K562 (cell line): Measurements from ENCODE around the gene CSRP2. TPM values are rescaled to one million over a fixed set of nuclear protein-coding genes. Genes with fewer than 3 reads are reported as not detected.

Source experiments
- ATAC-seq: fragments of 200-7000 bp; cut with Tn5 transposase; 3 replicates; pipeline ENCODE4 v1.9.1; 2020; ENCODE audit warnings: moderate library complexity
- BruUV-seq: library from RNA; stranded (reverse); fragments of 400-500 nt; replicated peaks from 2 replicates; lab custom pipeline; 2021; lab: Mats Ljungman, UMichigan
- CTCF ChIA-PET: fragments of 300-600 bp; formaldehyde crosslinking; extraction: SDS; loops from one replicate; lab custom pipeline; 2021; ENCODE audit warnings: low intra/inter-chr PET ratio; lab: Yijun Ruan, JAX
- POLR2A ChIA-PET: fragments of 300-600, 350-650 bp; sonication (Branson Sonifier 250); formaldehyde crosslinking; extraction: SDS; loops from one replicate; lab custom pipeline; 2021; ENCODE audit warnings: antibody characterized with exemption, inconsistent platforms; lab: Yijun Ruan, JAX
- DNase-seq, 4 experiments: peaks; one replicate each; pipeline versions ENCODE4 v3.0.0 to v3.0.0-alpha.2; 2011 to 2018; ENCODE audit warnings: low spot score in 3 of 4, mixed read lengths in 3 of 4; ENCODE audit errors: extremely low read depth in 1 of 4
- FAIRE-seq: peaks from 2 replicates; lab custom pipeline; 2011; peaks lifted over from hg19 to GRCh38; lab: Jason Lieb, UNC
- H2AFZ ChIP-seq: 2 replicates; pipeline ENCODE4 v1.6.0; 2011; ENCODE audit warnings: low read depth, low read length, control low read depth, inconsistent platforms
- H3K27ac ChIP-seq: fragments of 200-600 bp; 3 replicates; pipeline ENCODE4 v1.8.0; 2011; ENCODE audit warnings: low read depth, mild to moderate bottlenecking, control low read depth, inconsistent platforms, low read length, moderate library complexity, mixed read lengths; ENCODE audit errors: extremely low read depth
- H3K27me3 ChIP-seq, 2 experiments: fragments of 300-600 bp in 1 of 2; 2 replicates in 1 of 2; 3 replicates in 1 of 2; pipeline versions ENCODE4 v1.6.0 to v1.8.0; 2011; ENCODE audit warnings: inconsistent platforms in 2 of 2, low read length in 2 of 2, mild to moderate bottlenecking in 1 of 2, mixed read lengths in 1 of 2, moderate library complexity in 1 of 2; ENCODE audit not compliant: control insufficient read depth in 2 of 2, insufficient read depth in 2 of 2
- H3K36me3 ChIP-seq: fragments of 300-600 bp; 3 replicates; pipeline ENCODE4 v1.8.0; 2011; ENCODE audit warnings: mild to moderate bottlenecking, low read length, inconsistent platforms; ENCODE audit not compliant: control insufficient read depth, insufficient read depth
- H3K4me1 ChIP-seq, 2 experiments: fragments of 200-600 bp in 1 of 2; replicated peaks in 1 of 2; 2 replicates in 1 of 2; 3 replicates in 1 of 2; pipeline versions ENCODE4 v1.5.1 to v1.8.0; 2011; ENCODE audit warnings: inconsistent platforms in 2 of 2, low read length in 2 of 2, mild to moderate bottlenecking in 1 of 2, mixed read lengths in 1 of 2, moderate library complexity in 1 of 2; ENCODE audit not compliant: control insufficient read depth in 2 of 2, insufficient read depth in 2 of 2
- H3K4me2 ChIP-seq: 2 replicates; pipeline ENCODE4 v1.6.1; 2011; ENCODE audit warnings: low read length, control low read depth, inconsistent platforms, mixed read lengths; ENCODE audit not compliant: insufficient read depth
- H3K4me3 ChIP-seq: fragments of 200-600 bp; sonication (generic), shearing (Covaris generic); 2 replicates; pipeline ENCODE4 v1.5.1; 2016; ENCODE audit warnings: control low read depth, inconsistent platforms
- H3K79me2 ChIP-seq: fragments of 200-600 bp; 3 replicates; pipeline ENCODE4 v1.8.0; 2011; ENCODE audit warnings: low read length, inconsistent platforms; ENCODE audit not compliant: control insufficient read depth, insufficient read depth
- H3K9ac ChIP-seq, 2 experiments: 2 replicates each; pipeline versions ENCODE4 v1.6.0 to v1.6.1; 2011; ENCODE audit warnings: low read depth in 2 of 2, low read length in 2 of 2, control low read depth in 1 of 2, inconsistent platforms in 1 of 2, mild to moderate bottlenecking in 1 of 2, mixed read lengths in 1 of 2; ENCODE audit not compliant: insufficient read depth in 1 of 2
- H3K9me1 ChIP-seq: one replicate; pipeline ENCODE4 v1.6.0; 2011; ENCODE audit warnings: inconsistent platforms, mild to moderate bottlenecking, low read length, moderate library complexity; ENCODE audit not compliant: control insufficient read depth, insufficient read depth
- H3K9me3 ChIP-seq: replicated peaks from 2 replicates; pipeline ENCODE4 v1.5.1; 2011; ENCODE audit warnings: low read depth, low read length, inconsistent platforms; ENCODE audit not compliant: control insufficient read depth, insufficient read depth
- H4K20me1 ChIP-seq: replicated peaks from 2 replicates; pipeline ENCODE4 v1.6.1; 2011; ENCODE audit warnings: low read length, inconsistent platforms, mixed read lengths; ENCODE audit not compliant: control insufficient read depth, insufficient read depth
- BACH1 ChIP-seq: fragments of 200-800 bp; sonication (Bioruptor generic); IDR thresholded peaks from 2 replicates; pipeline ENCODE4 v1.6.1; 2016; ENCODE audit warnings: missing genetic modification characterization, missing compliant biosample characterization
- CEBPB ChIP-seq: fragments of 450-650 bp; IDR thresholded peaks from 2 replicates; pipeline ENCODE4 v1.6.1; 2016; ENCODE audit warnings: missing genetic modification characterization, missing compliant biosample characterization
- EGR1 ChIP-seq: fragments of 450-650 bp; conservative IDR thresholded peaks from 2 replicates; pipeline ENCODE4 v1.6.1; 2017; ENCODE audit warnings: mild to moderate bottlenecking
- ERF ChIP-seq: fragments of 450-650 bp; formaldehyde crosslinking; IDR thresholded peaks from 2 replicates; pipeline ENCODE4 v1.4.0; 2020; ENCODE audit warnings: mild to moderate bottlenecking, mixed read lengths
- FOS ChIP-seq: IDR thresholded peaks from 3 replicates; pipeline ENCODE4 v1.6.1; 2011; ENCODE audit not compliant: insufficient read length; ENCODE audit errors: extremely low read depth
- KAT2B ChIP-seq: IDR thresholded peaks from one replicate; pipeline ENCODE4 v1.6.1; 2012; ENCODE audit warnings: low read depth, mild to moderate bottlenecking, control low read depth, inconsistent platforms, low read length, moderate library complexity
- NFIX ChIP-seq: fragments of 250-450 bp; sonication (Bioruptor Pico); IDR thresholded peaks from 2 replicates; pipeline ENCODE4 v1.4.0; 2020; ENCODE audit warnings: low read depth, mild to moderate bottlenecking, moderate library complexity
- NFYB ChIP-seq: IDR thresholded peaks from 2 replicates; pipeline ENCODE4 v1.6.1; 2011; ENCODE audit warnings: mild to moderate bottlenecking, moderate library complexity; ENCODE audit not compliant: insufficient read length; ENCODE audit errors: extremely low read depth
- PHF21A ChIP-seq: fragments of 450-650 bp; IDR thresholded peaks from 2 replicates; pipeline ENCODE4 v1.6.1; 2017; ENCODE audit warnings: low read depth, borderline replicate concordance
- RBM34 ChIP-seq: fragments of 200-400 bp; formaldehyde crosslinking; IDR thresholded peaks from 2 replicates; pipeline ENCODE4 v1.6.1; 2018; ENCODE audit warnings: low read length, borderline replicate concordance; ENCODE audit not compliant: insufficient read depth
- RNF2 ChIP-seq: sonication (generic); IDR thresholded peaks from 2 replicates; pipeline ENCODE4 v1.6.1; 2016
- ZNF696 ChIP-seq: fragments of 250-450 bp; sonication (Bioruptor Pico); conservative IDR thresholded peaks from 2 replicates; pipeline ENCODE4 v1.4.0; 2020; ENCODE audit warnings: mild to moderate bottlenecking, moderate library complexity
- WGBS: fragments of 100-300 bp; shearing (Covaris generic); methylation state at CpG from one replicate; pipeline ENCODE4 v1.1.6; 2016; ENCODE audit warnings: low coverage, mixed read lengths; ENCODE audit not compliant: insufficient coverage; ENCODE audit errors: missing lambda C conversion rate; 5-methylcytosine and 5-hydroxymethylcytosine counted together
- in situ Hi-C: fragments of 300-500 bp; cut with MboI; formaldehyde crosslinking; loops from 4 replicates; pipeline ENCODE4 v1.15.0; 2018; ENCODE audit warnings: inconsistent platforms, mixed read lengths
- intact Hi-C: fragments of 100-400 bp; cut with micrococcal nuclease; formaldehyde crosslinking; loops from 2 replicates; pipeline ENCODE4 v1.14.2; 2022
- polyA plus RNA-seq, 8 experiments: library from polyadenylated mRNA; depleted of rRNA in 4 of 8; stranded (reverse) in 5 of 8; unstranded in 3 of 8; fragments of >200 nt; fragmentation: Nextera tagmentation in 2 of 8; fragmentation: Illumina TruSeq in 1 of 8; extraction: Ambion mirVana in 2 of 8; extraction: Trizol in 1 of 8; gene quantifications; 2 replicates each; pipeline versions ENCODE4 v1.2.1 to v1.2.3, GENCODE V29; 2011 to 2014; ENCODE audit warnings: inconsistent platforms in 1 of 8, missing spikeins in 1 of 8
- total RNA-seq, 7 experiments: library from RNA; depleted of rRNA in 6 of 7; stranded (reverse); fragments of >200 nt in 6 of 7; fragmentation: Illumina TruSeq in 2 of 7; extraction: Trizol in 2 of 7; gene quantifications; 2 replicates each; pipeline versions ENCODE4 v1.2.1 to v1.2.3, GENCODE V29; 2011 to 2021; ENCODE audit warnings: low replicate concordance in 1 of 7
- TF ChIP-seq, protein P1 (sequence below): fragments of 200-800 bp; sonication (Bioruptor generic); IDR thresholded peaks from 2 replicates; pipeline ENCODE4 v1.6.1; 2017; ENCODE audit warnings: missing genetic modification characterization, missing compliant biosample characterization
- TF ChIP-seq, protein P2 (sequence below): fragments of 150-350 bp; IDR thresholded peaks from 2 replicates; pipeline ENCODE4 v1.6.1; 2014; ENCODE audit warnings: low read depth, mild to moderate bottlenecking, low read length, borderline replicate concordance
- TF ChIP-seq, protein P3 (sequence below): IDR thresholded peaks from 3 replicates; pipeline ENCODE4 v1.6.1; 2011; ENCODE audit warnings: borderline replicate concordance, mild to moderate bottlenecking; ENCODE audit not compliant: insufficient read length, insufficient read depth
- TF ChIP-seq, protein P4 (sequence below): fragments of 450-650 bp; IDR thresholded peaks from 2 replicates; pipeline ENCODE4 v1.6.1; 2017; ENCODE audit warnings: mild to moderate bottlenecking, moderate library complexity

Gene CSRP2
- total and polyA plus RNA-seq, 9 of the 15 experiments (the other 6 are each of a cell fraction or from before 2014, with no cell fraction given) = 0.32 to 6.2 (median 2.3) TPM

DNA sequence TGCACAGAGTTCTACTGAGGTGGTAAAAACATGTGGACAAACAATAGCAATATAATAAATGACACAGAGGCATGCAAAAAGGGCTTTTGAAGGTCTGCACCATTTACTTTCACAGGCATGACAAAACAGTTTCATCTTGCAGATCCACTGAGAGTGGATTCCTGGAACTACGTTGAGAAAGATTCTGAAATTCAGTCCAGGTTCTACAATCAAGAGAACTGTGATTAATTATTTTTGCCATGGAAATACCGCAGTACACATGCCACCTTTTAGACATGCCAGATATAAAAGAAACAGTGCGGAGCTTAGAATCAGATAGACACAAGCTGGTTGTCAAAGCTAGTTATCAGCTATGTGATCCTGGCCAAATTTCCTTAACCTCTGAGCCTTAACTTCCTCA is 4.8 kb downstream of the CSRP2 start:
- DNase-seq (no peak), ATAC-seq (no peak), FAIRE-seq (no peak)
- H3K27me3 ChIP-seq = no peaks in the 10 kb centered on the region
- no peaks in the 10 kb centered on the region for H3K36me3 ChIP-seq
- in situ Hi-C loops (no loop called here), intact Hi-C loops (no loop called here)
- no peak overlapping the region for H2AFZ ChIP-seq
- POLR2A ChIA-PET = interaction anchor here (0.7 to 1.5 kb wide), 2 partner anchors 12 to 30 kb away, joined by 3 to 4 read pairs; no protein-coding TSS in a partner anchor
- CTCF ChIA-PET = interaction anchor here (1.0 kb wide), 1 partner anchor 51 kb away, joined by 3 read pairs; no protein-coding TSS in a partner anchor
- no peaks in the 10 kb centered on the region for H4K20me1 ChIP-seq
- H3K4me2 ChIP-seq = no peak overlapping the region
- H3K9me3 ChIP-seq = no peaks in the 10 kb centered on the region
- peaks cover 14 to 16% of the 10 kb centered on the region in 2 experiments; a peak in 4 of 5 replicates for H3K4me1 ChIP-seq
- no peak overlapping the region for H3K27ac ChIP-seq
- H3K79me2 ChIP-seq = no peaks in the 10 kb centered on the region
- H3K9me1 ChIP-seq = no peaks in the 10 kb centered on the region
- BruUV-seq = no TSS peak
- TF ChIP-seq KAT2B (no peak), EGR1 (no peak), RBM34 (no peak), FOS (no peak), PHF21A (no peak), CEBPB (no peak), BACH1 (no peak), ZNF696 (no peak), ERF (CRISPR knock-in tag) (no peak), RNF2 (no peak), NFYB (no peak), NFIX (CRISPR knock-in tag) (no peak)
- TF ChIP-seq, protein P1, sequence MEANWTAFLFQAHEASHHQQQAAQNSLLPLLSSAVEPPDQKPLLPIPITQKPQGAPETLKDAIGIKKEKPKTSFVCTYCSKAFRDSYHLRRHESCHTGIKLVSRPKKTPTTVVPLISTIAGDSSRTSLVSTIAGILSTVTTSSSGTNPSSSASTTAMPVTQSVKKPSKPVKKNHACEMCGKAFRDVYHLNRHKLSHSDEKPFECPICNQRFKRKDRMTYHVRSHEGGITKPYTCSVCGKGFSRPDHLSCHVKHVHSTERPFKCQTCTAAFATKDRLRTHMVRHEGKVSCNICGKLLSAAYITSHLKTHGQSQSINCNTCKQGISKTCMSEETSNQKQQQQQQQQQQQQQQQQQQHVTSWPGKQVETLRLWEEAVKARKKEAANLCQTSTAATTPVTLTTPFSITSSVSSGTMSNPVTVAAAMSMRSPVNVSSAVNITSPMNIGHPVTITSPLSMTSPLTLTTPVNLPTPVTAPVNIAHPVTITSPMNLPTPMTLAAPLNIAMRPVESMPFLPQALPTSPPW (CRISPR knock-in tag) = no peak
- TF ChIP-seq, protein P2, sequence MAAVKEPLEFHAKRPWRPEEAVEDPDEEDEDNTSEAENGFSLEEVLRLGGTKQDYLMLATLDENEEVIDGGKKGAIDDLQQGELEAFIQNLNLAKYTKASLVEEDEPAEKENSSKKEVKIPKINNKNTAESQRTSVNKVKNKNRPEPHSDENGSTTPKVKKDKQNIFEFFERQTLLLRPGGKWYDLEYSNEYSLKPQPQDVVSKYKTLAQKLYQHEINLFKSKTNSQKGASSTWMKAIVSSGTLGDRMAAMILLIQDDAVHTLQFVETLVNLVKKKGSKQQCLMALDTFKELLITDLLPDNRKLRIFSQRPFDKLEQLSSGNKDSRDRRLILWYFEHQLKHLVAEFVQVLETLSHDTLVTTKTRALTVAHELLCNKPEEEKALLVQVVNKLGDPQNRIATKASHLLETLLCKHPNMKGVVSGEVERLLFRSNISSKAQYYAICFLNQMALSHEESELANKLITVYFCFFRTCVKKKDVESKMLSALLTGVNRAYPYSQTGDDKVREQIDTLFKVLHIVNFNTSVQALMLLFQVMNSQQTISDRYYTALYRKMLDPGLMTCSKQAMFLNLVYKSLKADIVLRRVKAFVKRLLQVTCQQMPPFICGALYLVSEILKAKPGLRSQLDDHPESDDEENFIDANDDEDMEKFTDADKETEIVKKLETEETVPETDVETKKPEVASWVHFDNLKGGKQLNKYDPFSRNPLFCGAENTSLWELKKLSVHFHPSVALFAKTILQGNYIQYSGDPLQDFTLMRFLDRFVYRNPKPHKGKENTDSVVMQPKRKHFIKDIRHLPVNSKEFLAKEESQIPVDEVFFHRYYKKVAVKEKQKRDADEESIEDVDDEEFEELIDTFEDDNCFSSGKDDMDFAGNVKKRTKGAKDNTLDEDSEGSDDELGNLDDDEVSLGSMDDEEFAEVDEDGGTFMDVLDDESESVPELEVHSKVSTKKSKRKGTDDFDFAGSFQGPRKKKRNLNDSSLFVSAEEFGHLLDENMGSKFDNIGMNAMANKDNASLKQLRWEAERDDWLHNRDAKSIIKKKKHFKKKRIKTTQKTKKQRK = no peak
- TF ChIP-seq, protein P3, sequence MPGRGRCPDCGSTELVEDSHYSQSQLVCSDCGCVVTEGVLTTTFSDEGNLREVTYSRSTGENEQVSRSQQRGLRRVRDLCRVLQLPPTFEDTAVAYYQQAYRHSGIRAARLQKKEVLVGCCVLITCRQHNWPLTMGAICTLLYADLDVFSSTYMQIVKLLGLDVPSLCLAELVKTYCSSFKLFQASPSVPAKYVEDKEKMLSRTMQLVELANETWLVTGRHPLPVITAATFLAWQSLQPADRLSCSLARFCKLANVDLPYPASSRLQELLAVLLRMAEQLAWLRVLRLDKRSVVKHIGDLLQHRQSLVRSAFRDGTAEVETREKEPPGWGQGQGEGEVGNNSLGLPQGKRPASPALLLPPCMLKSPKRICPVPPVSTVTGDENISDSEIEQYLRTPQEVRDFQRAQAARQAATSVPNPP = no peak
- TF ChIP-seq, protein P4, sequence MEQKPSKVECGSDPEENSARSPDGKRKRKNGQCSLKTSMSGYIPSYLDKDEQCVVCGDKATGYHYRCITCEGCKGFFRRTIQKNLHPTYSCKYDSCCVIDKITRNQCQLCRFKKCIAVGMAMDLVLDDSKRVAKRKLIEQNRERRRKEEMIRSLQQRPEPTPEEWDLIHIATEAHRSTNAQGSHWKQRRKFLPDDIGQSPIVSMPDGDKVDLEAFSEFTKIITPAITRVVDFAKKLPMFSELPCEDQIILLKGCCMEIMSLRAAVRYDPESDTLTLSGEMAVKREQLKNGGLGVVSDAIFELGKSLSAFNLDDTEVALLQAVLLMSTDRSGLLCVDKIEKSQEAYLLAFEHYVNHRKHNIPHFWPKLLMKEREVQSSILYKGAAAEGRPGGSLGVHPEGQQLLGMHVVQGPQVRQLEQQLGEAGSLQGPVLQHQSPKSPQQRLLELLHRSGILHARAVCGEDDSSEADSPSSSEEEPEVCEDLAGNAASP = no peak
- H3K4me3 ChIP-seq = no peak overlapping the region
- H3K9ac ChIP-seq = no peak overlapping the region
- 34% methylated on average over 3 of the region's 3 CpGs for WGBS
